HEK293 (cell line): Measurements from ENCODE around the gene CMTM1.

Experiments used
- BCL11A ChIP-seq: fragments of 450-650 bp; formaldehyde crosslinking; IDR thresholded peaks from 2 replicates; pipeline ENCODE4 v1.5.1; 2016; ENCODE audit warnings: low read depth, missing biosample characterization, missing genetic modification characterization
- BCL11B ChIP-seq: fragments of 450-650 bp; formaldehyde crosslinking; IDR thresholded peaks from 2 replicates; pipeline ENCODE4 v1.5.1; 2016; ENCODE audit warnings: low read depth, missing biosample characterization, missing genetic modification characterization
- BCL6B ChIP-seq: fragments of 450-650 bp; formaldehyde crosslinking; IDR thresholded peaks from 2 replicates; pipeline ENCODE4 v1.5.1; 2017; ENCODE audit warnings: missing biosample characterization, missing genetic modification characterization
- HOXA7 ChIP-seq: sonication (generic); formaldehyde crosslinking; IDR thresholded peaks from 2 replicates; pipeline ENCODE4 v1.8.1; 2022; ENCODE audit warnings: missing genetic modification reagents, borderline replicate concordance
- HOXC10 ChIP-seq: sonication (generic); formaldehyde crosslinking; IDR thresholded peaks from 2 replicates; pipeline ENCODE4 v1.8.1; 2023; ENCODE audit warnings: mild to moderate bottlenecking, missing genetic modification reagents
- MZF1 ChIP-seq: fragments of 450-650 bp; formaldehyde crosslinking; IDR thresholded peaks from 2 replicates; pipeline ENCODE4 v1.5.1; 2017; ENCODE audit warnings: missing biosample characterization, missing genetic modification characterization, borderline replicate concordance
- OSR2 ChIP-seq: fragments of 450-650 bp; formaldehyde crosslinking; IDR thresholded peaks from 2 replicates; pipeline ENCODE4 v1.5.1; 2016; ENCODE audit warnings: missing biosample characterization, missing genetic modification characterization
- RBAK ChIP-seq: fragments of 450-650 bp; formaldehyde crosslinking; IDR thresholded peaks from 2 replicates; pipeline ENCODE4 v1.5.1; 2016; ENCODE audit warnings: missing biosample characterization, missing genetic modification characterization
- REPIN1 ChIP-seq: fragments of 450-650 bp; formaldehyde crosslinking; IDR thresholded peaks from 2 replicates; pipeline ENCODE4 v1.5.1; 2017; ENCODE audit warnings: missing biosample characterization, missing genetic modification characterization, low read depth
- SALL2 ChIP-seq: fragments of 450-650 bp; formaldehyde crosslinking; IDR thresholded peaks from 2 replicates; pipeline ENCODE4 v1.5.0; 2017; ENCODE audit warnings: missing biosample characterization, mild to moderate bottlenecking, missing genetic modification characterization, borderline replicate concordance
- SCRT1 ChIP-seq: fragments of 450-650 bp; formaldehyde crosslinking; IDR thresholded peaks from 2 replicates; pipeline ENCODE4 v1.5.1; 2016; ENCODE audit warnings: missing biosample characterization, missing genetic modification characterization, borderline replicate concordance
- ZBTB20 ChIP-seq: fragments of 450-650 bp; formaldehyde crosslinking; IDR thresholded peaks from 2 replicates; pipeline ENCODE4 v1.5.1; 2016; ENCODE audit warnings: missing biosample characterization, missing genetic modification characterization
- ZBTB8A ChIP-seq: fragments of 450-650 bp; formaldehyde crosslinking; IDR thresholded peaks from 2 replicates; pipeline ENCODE4 v1.5.1; 2016; ENCODE audit warnings: missing biosample characterization, missing genetic modification characterization
- ZNF138 ChIP-seq: fragments of 450-650 bp; formaldehyde crosslinking; IDR thresholded peaks from 2 replicates; pipeline ENCODE4 v1.5.1; 2016; ENCODE audit warnings: missing biosample characterization, missing genetic modification characterization, borderline replicate concordance
- ZNF157 ChIP-seq: fragments of 450-650 bp; formaldehyde crosslinking; IDR thresholded peaks from 2 replicates; pipeline ENCODE4 v1.5.1; 2016; ENCODE audit warnings: missing biosample characterization, missing genetic modification characterization
- ZNF211 ChIP-seq: fragments of 450-650 bp; formaldehyde crosslinking; IDR thresholded peaks from 2 replicates; pipeline ENCODE4 v1.5.1; 2016; ENCODE audit warnings: low read depth, missing biosample characterization, missing genetic modification characterization
- ZNF221 ChIP-seq: fragments of 450-650 bp; formaldehyde crosslinking; IDR thresholded peaks from 2 replicates; pipeline ENCODE4 v1.5.1; 2017; ENCODE audit warnings: missing biosample characterization, missing genetic modification characterization, borderline replicate concordance
- ZNF223 ChIP-seq: fragments of 450-650 bp; formaldehyde crosslinking; IDR thresholded peaks from 2 replicates; pipeline ENCODE4 v1.5.1; 2016; ENCODE audit warnings: missing biosample characterization, missing genetic modification characterization
- ZNF24 ChIP-seq: fragments of 450-650 bp; formaldehyde crosslinking; IDR thresholded peaks from 2 replicates; pipeline ENCODE4 v1.5.1; 2016; ENCODE audit warnings: missing biosample characterization, missing genetic modification characterization
- ZNF473 ChIP-seq: fragments of 450-650 bp; formaldehyde crosslinking; IDR thresholded peaks from 2 replicates; pipeline ENCODE4 v1.5.1; 2017; ENCODE audit warnings: missing biosample characterization, missing genetic modification characterization
- ZNF510 ChIP-seq: fragments of 450-650 bp; formaldehyde crosslinking; IDR thresholded peaks from 2 replicates; pipeline ENCODE4 v1.5.1; 2018; ENCODE audit warnings: mild to moderate bottlenecking, missing genetic modification characterization, missing biosample characterization; ENCODE audit not compliant: insufficient replicate concordance
- ZNF580 ChIP-seq: fragments of 450-650 bp; formaldehyde crosslinking; IDR thresholded peaks from 2 replicates; pipeline ENCODE4 v1.5.1; 2016; ENCODE audit warnings: missing biosample characterization, missing genetic modification characterization
- ZNF621 ChIP-seq: fragments of 450-650 bp; formaldehyde crosslinking; IDR thresholded peaks from 2 replicates; pipeline ENCODE4 v1.5.1; 2017; ENCODE audit warnings: missing biosample characterization, missing genetic modification characterization
- ZNF623 ChIP-seq: fragments of 450-650 bp; formaldehyde crosslinking; IDR thresholded peaks from 2 replicates; pipeline ENCODE4 v1.5.1; 2016; ENCODE audit warnings: missing biosample characterization, missing genetic modification characterization
- ZNF658 ChIP-seq: fragments of 450-650 bp; formaldehyde crosslinking; IDR thresholded peaks from 2 replicates; pipeline ENCODE4; 2016; ENCODE audit warnings: missing biosample characterization, missing genetic modification characterization
- ZNF660 ChIP-seq: fragments of 450-650 bp; IDR thresholded peaks from 2 replicates; pipeline ENCODE4 v1.5.1; 2018; ENCODE audit warnings: missing biosample characterization, mild to moderate bottlenecking, missing genetic modification characterization
- ZNF704 ChIP-seq: fragments of 450-650 bp; formaldehyde crosslinking; IDR thresholded peaks from 2 replicates; pipeline ENCODE4 v1.5.1; 2016; ENCODE audit warnings: missing biosample characterization, missing genetic modification characterization
- ZNF76 ChIP-seq: fragments of 450-650 bp; formaldehyde crosslinking; IDR thresholded peaks from 2 replicates; pipeline ENCODE4; 2016; ENCODE audit warnings: low read depth, missing biosample characterization, missing genetic modification characterization, borderline replicate concordance
- ZSCAN16 ChIP-seq: fragments of 450-650 bp; formaldehyde crosslinking; IDR thresholded peaks from 2 replicates; pipeline ENCODE4 v1.5.1; 2016; ENCODE audit warnings: missing biosample characterization, missing genetic modification characterization
- TF ChIP-seq, protein P1 (sequence below): IDR thresholded peaks from 2 replicates; pipeline ENCODE4 v1.6.1; 2011; ENCODE audit warnings: mild to moderate bottlenecking, low read depth, low read length, borderline replicate concordance
- TF ChIP-seq, protein P2 (sequence below): fragments of 450-650 bp; formaldehyde crosslinking; IDR thresholded peaks from 2 replicates; pipeline ENCODE4 v1.5.1; 2016; ENCODE audit warnings: missing biosample characterization, missing genetic modification characterization
- TF ChIP-seq, protein P3 (sequence below): fragments of 450-650 bp; formaldehyde crosslinking; optimal IDR thresholded peaks from 2 replicates; pipeline ENCODE3; 2016; ENCODE audit warnings: missing biosample characterization, mild to moderate bottlenecking, missing genetic modification characterization

CMTM1 gene

GRCh38 chr16:66552286-66553177 lies 13.7 kb upstream of the CMTM1 start, which contains the start of gene CKLF (continued):
- TF ChIP-seq, protein P1, sequence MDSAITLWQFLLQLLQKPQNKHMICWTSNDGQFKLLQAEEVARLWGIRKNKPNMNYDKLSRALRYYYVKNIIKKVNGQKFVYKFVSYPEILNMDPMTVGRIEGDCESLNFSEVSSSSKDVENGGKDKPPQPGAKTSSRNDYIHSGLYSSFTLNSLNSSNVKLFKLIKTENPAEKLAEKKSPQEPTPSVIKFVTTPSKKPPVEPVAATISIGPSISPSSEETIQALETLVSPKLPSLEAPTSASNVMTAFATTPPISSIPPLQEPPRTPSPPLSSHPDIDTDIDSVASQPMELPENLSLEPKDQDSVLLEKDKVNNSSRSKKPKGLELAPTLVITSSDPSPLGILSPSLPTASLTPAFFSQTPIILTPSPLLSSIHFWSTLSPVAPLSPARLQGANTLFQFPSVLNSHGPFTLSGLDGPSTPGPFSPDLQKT = no peak
- TF ChIP-seq, protein P2, sequence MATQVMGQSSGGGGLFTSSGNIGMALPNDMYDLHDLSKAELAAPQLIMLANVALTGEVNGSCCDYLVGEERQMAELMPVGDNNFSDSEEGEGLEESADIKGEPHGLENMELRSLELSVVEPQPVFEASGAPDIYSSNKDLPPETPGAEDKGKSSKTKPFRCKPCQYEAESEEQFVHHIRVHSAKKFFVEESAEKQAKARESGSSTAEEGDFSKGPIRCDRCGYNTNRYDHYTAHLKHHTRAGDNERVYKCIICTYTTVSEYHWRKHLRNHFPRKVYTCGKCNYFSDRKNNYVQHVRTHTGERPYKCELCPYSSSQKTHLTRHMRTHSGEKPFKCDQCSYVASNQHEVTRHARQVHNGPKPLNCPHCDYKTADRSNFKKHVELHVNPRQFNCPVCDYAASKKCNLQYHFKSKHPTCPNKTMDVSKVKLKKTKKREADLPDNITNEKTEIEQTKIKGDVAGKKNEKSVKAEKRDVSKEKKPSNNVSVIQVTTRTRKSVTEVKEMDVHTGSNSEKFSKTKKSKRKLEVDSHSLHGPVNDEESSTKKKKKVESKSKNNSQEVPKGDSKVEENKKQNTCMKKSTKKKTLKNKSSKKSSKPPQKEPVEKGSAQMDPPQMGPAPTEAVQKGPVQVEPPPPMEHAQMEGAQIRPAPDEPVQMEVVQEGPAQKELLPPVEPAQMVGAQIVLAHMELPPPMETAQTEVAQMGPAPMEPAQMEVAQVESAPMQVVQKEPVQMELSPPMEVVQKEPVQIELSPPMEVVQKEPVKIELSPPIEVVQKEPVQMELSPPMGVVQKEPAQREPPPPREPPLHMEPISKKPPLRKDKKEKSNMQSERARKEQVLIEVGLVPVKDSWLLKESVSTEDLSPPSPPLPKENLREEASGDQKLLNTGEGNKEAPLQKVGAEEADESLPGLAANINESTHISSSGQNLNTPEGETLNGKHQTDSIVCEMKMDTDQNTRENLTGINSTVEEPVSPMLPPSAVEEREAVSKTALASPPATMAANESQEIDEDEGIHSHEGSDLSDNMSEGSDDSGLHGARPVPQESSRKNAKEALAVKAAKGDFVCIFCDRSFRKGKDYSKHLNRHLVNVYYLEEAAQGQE = no peak
- TF ChIP-seq HOXA7 (CRISPR knock-in tag) = no peak
- TF ChIP-seq OSR2 = no peak
- TF ChIP-seq ZNF221 (tag by site-specific recombination) = no peak
- no peak for TF ChIP-seq ZNF138 (tag by site-specific recombination)
- TF ChIP-seq ZNF510 (tag by site-specific recombination) = no peak
- TF ChIP-seq BCL6B (tag by site-specific recombination) = no peak
- no peak for TF ChIP-seq REPIN1
- no peak for TF ChIP-seq HOXC10 (CRISPR knock-in tag)
- TF ChIP-seq ZNF211 = no peak
- TF ChIP-seq SCRT1 = 0 out of 2 replicates have a peak, but pooled peaks have one; percentile 46
- no peak for TF ChIP-seq ZNF473 (tag by site-specific recombination)
- TF ChIP-seq ZNF704 (tag by site-specific recombination) = no peak
- peak; percentile 91 for TF ChIP-seq ZBTB8A (tag by site-specific recombination)
- peak; percentile 47; the same call in 1 of the 2 replicates for TF ChIP-seq ZNF580
- no peak for TF ChIP-seq ZNF223 (tag by site-specific recombination)
- no peak for TF ChIP-seq ZNF660
- no peak for TF ChIP-seq BCL11B (tag by site-specific recombination)
- no peak for TF ChIP-seq ZSCAN16 (tag by site-specific recombination)
- TF ChIP-seq ZBTB20 (tag by site-specific recombination) = peak; percentile 21; the same call in 1 of the 2 replicates
- no peak for TF ChIP-seq ZNF76 (tag by site-specific recombination)
- no peak for TF ChIP-seq SALL2 (tag by site-specific recombination)
- TF ChIP-seq ZNF621 (tag by site-specific recombination) = no peak
- no peak for TF ChIP-seq BCL11A (tag by site-specific recombination)
- TF ChIP-seq MZF1 (tag by site-specific recombination) = no peak; the same call in 1 of the 2 replicates
- no peak for TF ChIP-seq ZNF623 (tag by site-specific recombination)
- TF ChIP-seq ZNF24 (tag by site-specific recombination) = 0 out of 2 replicates have a peak, but pooled peaks have one; percentile 33
- TF ChIP-seq, protein P3, sequence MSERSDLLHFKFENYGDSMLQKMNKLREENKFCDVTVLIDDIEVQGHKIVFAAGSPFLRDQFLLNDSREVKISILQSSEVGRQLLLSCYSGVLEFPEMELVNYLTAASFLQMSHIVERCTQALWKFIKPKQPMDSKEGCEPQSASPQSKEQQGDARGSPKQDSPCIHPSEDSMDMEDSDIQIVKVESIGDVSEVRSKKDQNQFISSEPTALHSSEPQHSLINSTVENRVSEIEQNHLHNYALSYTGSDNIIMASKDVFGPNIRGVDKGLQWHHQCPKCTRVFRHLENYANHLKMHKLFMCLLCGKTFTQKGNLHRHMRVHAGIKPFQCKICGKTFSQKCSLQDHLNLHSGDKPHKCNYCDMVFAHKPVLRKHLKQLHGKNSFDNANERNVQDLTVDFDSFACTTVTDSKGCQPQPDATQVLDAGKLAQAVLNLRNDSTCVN = peak; percentile 77
- no peak for TF ChIP-seq ZNF157 (tag by site-specific recombination)
- no peak for TF ChIP-seq ZNF658
- TF ChIP-seq RBAK (tag by site-specific recombination) = no peak
